K562 (cell line): ENCODE data around the gene MYO9A. TPM values are rescaled to one million over a fixed set of nuclear protein-coding genes. Genes with fewer than 3 reads are reported as not detected.

ENCODE experiments used
- ATAC-seq: fragments of 200-7000 bp; cut with Tn5 transposase; 3 replicates; pipeline ENCODE4 v1.9.1; 2020; ENCODE audit warnings: moderate library complexity
- BruUV-seq: library from RNA; stranded (reverse); fragments of 400-500 nt; replicated peaks from 2 replicates; lab custom pipeline; 2021; lab: Mats Ljungman, UMichigan
- CTCF ChIA-PET: fragments of 300-600 bp; formaldehyde crosslinking; extraction: SDS; loops from one replicate; lab custom pipeline; 2021; ENCODE audit warnings: low intra/inter-chr PET ratio; lab: Yijun Ruan, JAX
- POLR2A ChIA-PET: fragments of 300-600, 350-650 bp; sonication (Branson Sonifier 250); formaldehyde crosslinking; extraction: SDS; loops from one replicate; lab custom pipeline; 2021; ENCODE audit warnings: antibody characterized with exemption, inconsistent platforms; lab: Yijun Ruan, JAX
- DNase-seq, 4 experiments: peaks; one replicate each; pipeline versions ENCODE4 v3.0.0 to v3.0.0-alpha.2; 2011 to 2018; ENCODE audit warnings: low spot score in 3 of 4, mixed read lengths in 3 of 4; ENCODE audit errors: extremely low read depth in 1 of 4
- FAIRE-seq: peaks from 2 replicates; lab custom pipeline; 2011; peaks lifted over from hg19 to GRCh38; lab: Jason Lieb, UNC
- H2AFZ ChIP-seq: 2 replicates; pipeline ENCODE4 v1.6.0; 2011; ENCODE audit warnings: low read depth, low read length, control low read depth, inconsistent platforms
- H3K27ac ChIP-seq: fragments of 200-600 bp; 3 replicates; pipeline ENCODE4 v1.8.0; 2011; ENCODE audit warnings: low read depth, mild to moderate bottlenecking, control low read depth, inconsistent platforms, low read length, moderate library complexity, mixed read lengths; ENCODE audit errors: extremely low read depth
- H3K27me3 ChIP-seq, 2 experiments: fragments of 300-600 bp in 1 of 2; 2 replicates in 1 of 2; 3 replicates in 1 of 2; pipeline versions ENCODE4 v1.6.0 to v1.8.0; 2011; ENCODE audit warnings: inconsistent platforms in 2 of 2, low read length in 2 of 2, mild to moderate bottlenecking in 1 of 2, mixed read lengths in 1 of 2, moderate library complexity in 1 of 2; ENCODE audit not compliant: control insufficient read depth in 2 of 2, insufficient read depth in 2 of 2
- H3K36me3 ChIP-seq: fragments of 300-600 bp; 3 replicates; pipeline ENCODE4 v1.8.0; 2011; ENCODE audit warnings: mild to moderate bottlenecking, low read length, inconsistent platforms; ENCODE audit not compliant: control insufficient read depth, insufficient read depth
- H3K4me1 ChIP-seq, 2 experiments: fragments of 200-600 bp in 1 of 2; replicated peaks in 1 of 2; 2 replicates in 1 of 2; 3 replicates in 1 of 2; pipeline versions ENCODE4 v1.5.1 to v1.8.0; 2011; ENCODE audit warnings: inconsistent platforms in 2 of 2, low read length in 2 of 2, mild to moderate bottlenecking in 1 of 2, mixed read lengths in 1 of 2, moderate library complexity in 1 of 2; ENCODE audit not compliant: control insufficient read depth in 2 of 2, insufficient read depth in 2 of 2
- H3K4me2 ChIP-seq: 2 replicates; pipeline ENCODE4 v1.6.1; 2011; ENCODE audit warnings: low read length, control low read depth, inconsistent platforms, mixed read lengths; ENCODE audit not compliant: insufficient read depth
- H3K4me3 ChIP-seq: fragments of 200-600 bp; sonication (generic), shearing (Covaris generic); 2 replicates; pipeline ENCODE4 v1.5.1; 2016; ENCODE audit warnings: control low read depth, inconsistent platforms
- H3K79me2 ChIP-seq: fragments of 200-600 bp; 3 replicates; pipeline ENCODE4 v1.8.0; 2011; ENCODE audit warnings: low read length, inconsistent platforms; ENCODE audit not compliant: control insufficient read depth, insufficient read depth
- H3K9ac ChIP-seq, 2 experiments: 2 replicates each; pipeline versions ENCODE4 v1.6.0 to v1.6.1; 2011; ENCODE audit warnings: low read depth in 2 of 2, low read length in 2 of 2, control low read depth in 1 of 2, inconsistent platforms in 1 of 2, mild to moderate bottlenecking in 1 of 2, mixed read lengths in 1 of 2; ENCODE audit not compliant: insufficient read depth in 1 of 2
- H3K9me1 ChIP-seq: one replicate; pipeline ENCODE4 v1.6.0; 2011; ENCODE audit warnings: inconsistent platforms, mild to moderate bottlenecking, low read length, moderate library complexity; ENCODE audit not compliant: control insufficient read depth, insufficient read depth
- H3K9me3 ChIP-seq: replicated peaks from 2 replicates; pipeline ENCODE4 v1.5.1; 2011; ENCODE audit warnings: low read depth, low read length, inconsistent platforms; ENCODE audit not compliant: control insufficient read depth, insufficient read depth
- H4K20me1 ChIP-seq: replicated peaks from 2 replicates; pipeline ENCODE4 v1.6.1; 2011; ENCODE audit warnings: low read length, inconsistent platforms, mixed read lengths; ENCODE audit not compliant: control insufficient read depth, insufficient read depth
- FIP1L1 ChIP-seq: fragments of 200-400 bp; formaldehyde crosslinking; IDR thresholded peaks from 2 replicates; pipeline ENCODE4 v1.6.1; 2018; ENCODE audit warnings: mild to moderate bottlenecking, low read depth, low read length; ENCODE audit not compliant: poor library complexity, severe bottlenecking
- POLR2H ChIP-seq: IDR thresholded peaks from 2 replicates; pipeline ENCODE4 v1.6.1; 2016; ENCODE audit warnings: missing genetic modification characterization, low read depth, mild to moderate bottlenecking, control low read depth, missing compliant biosample characterization, moderate library complexity
- POLR3G ChIP-seq: IDR thresholded peaks from 2 replicates; pipeline ENCODE4 v1.6.1; 2011; ENCODE audit not compliant: insufficient read length, insufficient replicate concordance; ENCODE audit errors: extremely low read depth
- TEAD2 ChIP-seq: fragments of 450-650 bp; IDR thresholded peaks from 2 replicates; pipeline ENCODE4 v1.6.1; 2016; ENCODE audit warnings: missing genetic modification characterization, control low read depth, missing compliant biosample characterization
- TGIF2 ChIP-seq: sonication (generic); formaldehyde crosslinking; IDR thresholded peaks from 2 replicates; pipeline ENCODE4 v1.8.1; 2022; ENCODE audit warnings: mild to moderate bottlenecking, missing genetic modification reagents, moderate library complexity
- ZNF133 ChIP-seq: fragments of 250-450 bp; sonication (Bioruptor Pico); IDR thresholded peaks from 2 replicates; pipeline ENCODE4 v1.4.0; 2020; ENCODE audit warnings: mild to moderate bottlenecking
- ZNF778 ChIP-seq: fragments of 450-650 bp; formaldehyde crosslinking; IDR thresholded peaks from 2 replicates; pipeline ENCODE4 v1.4.0; 2020; ENCODE audit warnings: mild to moderate bottlenecking, moderate library complexity
- WGBS: fragments of 100-300 bp; shearing (Covaris generic); methylation state at CpG from one replicate; pipeline ENCODE4 v1.1.6; 2016; ENCODE audit warnings: low coverage, mixed read lengths; ENCODE audit not compliant: insufficient coverage; ENCODE audit errors: missing lambda C conversion rate; 5-methylcytosine and 5-hydroxymethylcytosine counted together
- in situ Hi-C: fragments of 300-500 bp; cut with MboI; formaldehyde crosslinking; loops from 4 replicates; pipeline ENCODE4 v1.15.0; 2018; ENCODE audit warnings: inconsistent platforms, mixed read lengths
- intact Hi-C: fragments of 100-400 bp; cut with micrococcal nuclease; formaldehyde crosslinking; loops from 2 replicates; pipeline ENCODE4 v1.14.2; 2022
- polyA plus RNA-seq, 8 experiments: library from polyadenylated mRNA; depleted of rRNA in 4 of 8; stranded (reverse) in 5 of 8; unstranded in 3 of 8; fragments of >200 nt; fragmentation: Nextera tagmentation in 2 of 8; fragmentation: Illumina TruSeq in 1 of 8; extraction: Ambion mirVana in 2 of 8; extraction: Trizol in 1 of 8; gene quantifications; 2 replicates each; pipeline versions ENCODE4 v1.2.1 to v1.2.3, GENCODE V29; 2011 to 2014; ENCODE audit warnings: inconsistent platforms in 1 of 8, missing spikeins in 1 of 8
- total RNA-seq, 7 experiments: library from RNA; depleted of rRNA in 6 of 7; stranded (reverse); fragments of >200 nt in 6 of 7; fragmentation: Illumina TruSeq in 2 of 7; extraction: Trizol in 2 of 7; gene quantifications; 2 replicates each; pipeline versions ENCODE4 v1.2.1 to v1.2.3, GENCODE V29; 2011 to 2021; ENCODE audit warnings: low replicate concordance in 1 of 7
- TF ChIP-seq, protein P1 (sequence below): fragments of 250-450 bp; sonication (Bioruptor Pico); IDR thresholded peaks from 2 replicates; pipeline ENCODE4 v1.8.0; 2021; ENCODE audit warnings: mild to moderate bottlenecking, moderate library complexity
- TF ChIP-seq, protein P2 (sequence below): sonication (generic); formaldehyde crosslinking; IDR thresholded peaks from 2 replicates; pipeline ENCODE4 v1.8.0; 2022; ENCODE audit warnings: mild to moderate bottlenecking, low read depth, missing genetic modification reagents
- TF ChIP-seq, protein P3 (sequence below): fragments of 250-450 bp; sonication (Bioruptor Pico); IDR thresholded peaks from 2 replicates; pipeline ENCODE4 v1.9.0; 2021; ENCODE audit warnings: mild to moderate bottlenecking
- TF ChIP-seq, protein P4 (sequence below): sonication (generic); formaldehyde crosslinking; IDR thresholded peaks from 2 replicates; pipeline ENCODE4 v1.8.0; 2023; ENCODE audit warnings: missing genetic modification reagents, mild to moderate bottlenecking, borderline replicate concordance

MYO9A gene
- total and polyA plus RNA-seq, 9 of the 15 experiments (the other 6 are each of a cell fraction or from before 2014, with no cell fraction given) = 1.9 to 15.4 (median 5.8) TPM

DNA sequence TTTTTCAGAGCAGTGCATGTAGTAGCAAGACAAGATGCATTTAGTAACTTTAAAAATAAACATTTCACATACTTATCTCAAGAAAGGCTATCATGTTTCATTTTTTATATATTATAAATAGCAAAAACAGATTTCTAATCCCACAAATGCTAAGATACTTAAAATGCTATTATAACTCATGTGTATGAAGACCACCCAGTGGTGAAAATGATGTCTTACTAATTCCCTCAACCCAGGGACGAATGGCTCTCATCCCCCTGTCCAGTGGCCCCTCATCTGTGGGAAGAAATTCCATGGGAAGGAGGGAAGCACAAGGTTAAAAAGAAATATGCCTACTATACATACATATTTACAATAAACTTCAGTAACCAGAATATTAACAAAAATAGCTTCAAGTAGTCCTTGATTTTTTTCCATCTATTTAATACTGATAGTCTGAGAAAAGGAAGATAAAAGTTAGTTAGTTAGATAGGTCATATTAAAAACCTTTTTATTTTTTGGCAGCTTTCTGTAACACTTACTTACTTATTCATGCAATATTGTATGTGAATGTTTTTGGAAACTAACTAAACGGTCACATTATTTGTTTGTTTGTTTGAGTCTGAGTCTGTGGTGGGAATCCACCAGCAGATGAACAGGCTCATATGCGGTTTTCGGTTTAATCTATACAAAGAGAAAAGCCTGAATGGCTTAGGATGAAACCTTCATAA, 292.8 kb downstream of the MYO9A start (continued):
- TF ChIP-seq, protein P1, sequence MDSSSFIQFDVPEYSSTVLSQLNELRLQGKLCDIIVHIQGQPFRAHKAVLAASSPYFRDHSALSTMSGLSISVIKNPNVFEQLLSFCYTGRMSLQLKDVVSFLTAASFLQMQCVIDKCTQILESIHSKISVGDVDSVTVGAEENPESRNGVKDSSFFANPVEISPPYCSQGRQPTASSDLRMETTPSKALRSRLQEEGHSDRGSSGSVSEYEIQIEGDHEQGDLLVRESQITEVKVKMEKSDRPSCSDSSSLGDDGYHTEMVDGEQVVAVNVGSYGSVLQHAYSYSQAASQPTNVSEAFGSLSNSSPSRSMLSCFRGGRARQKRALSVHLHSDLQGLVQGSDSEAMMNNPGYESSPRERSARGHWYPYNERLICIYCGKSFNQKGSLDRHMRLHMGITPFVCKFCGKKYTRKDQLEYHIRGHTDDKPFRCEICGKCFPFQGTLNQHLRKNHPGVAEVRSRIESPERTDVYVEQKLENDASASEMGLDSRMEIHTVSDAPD (CRISPR knock-in tag) = no peak
- TF ChIP-seq TGIF2 = no peak

DNA sequence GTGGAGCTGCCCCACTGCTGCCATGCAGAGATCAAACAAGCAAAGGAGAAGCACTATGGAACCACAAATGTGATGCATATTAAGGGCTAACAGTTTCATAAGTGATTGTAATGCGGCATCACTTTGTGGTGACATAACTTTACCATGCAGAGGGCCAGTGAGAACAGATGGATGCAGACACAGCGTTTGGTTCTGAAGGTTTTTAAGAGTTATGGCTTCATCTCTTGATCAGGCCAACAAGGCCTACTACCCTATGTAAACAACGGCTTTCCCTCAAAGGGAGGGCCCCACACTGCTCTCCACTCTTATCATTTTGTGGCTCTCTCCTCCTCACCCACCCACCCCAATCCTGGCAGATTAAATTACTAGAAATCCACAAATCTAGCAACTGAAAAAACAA, 294.1 kb downstream of the MYO9A start:
- no peaks in the 10 kb centered on the region for H3K9me1 ChIP-seq
- intact Hi-C loops (no loop called here), in situ Hi-C loops (no loop called here)
- H3K27ac ChIP-seq = no peak overlapping the region
- ChIA-PET CTCF (no interaction called here), POLR2A (no interaction called here)
- ATAC-seq (no peak), FAIRE-seq (no peak), DNase-seq (no peak)
- no peak overlapping the region for H3K4me2 ChIP-seq
- H3K27me3 ChIP-seq = no peaks in the 10 kb centered on the region
- H3K9ac ChIP-seq = no peak overlapping the region
- 0% methylated on average over 2 of the region's 3 CpGs for WGBS
- 0 out of 2 replicates have a peak, but pooled peaks cover 3% of the 10 kb centered on the region for H3K9me3 ChIP-seq
- no peaks in the 10 kb centered on the region for H4K20me1 ChIP-seq
- no peaks in the 10 kb centered on the region for H3K79me2 ChIP-seq
- H3K36me3 ChIP-seq = no peaks in the 10 kb centered on the region
- H3K4me1 ChIP-seq = no peaks in the 10 kb centered on the region
- no peak overlapping the region for H3K4me3 ChIP-seq
- no peak overlapping the region for H2AFZ ChIP-seq
- BruUV-seq = no TSS peak
- TF ChIP-seq POLR2H (no peak), TEAD2 (no peak), POLR3G (no peak), ZNF778 (CRISPR knock-in tag) (no peak), ZNF133 (CRISPR knock-in tag) (no peak), FIP1L1 (no peak)
- TF ChIP-seq, protein P2, sequence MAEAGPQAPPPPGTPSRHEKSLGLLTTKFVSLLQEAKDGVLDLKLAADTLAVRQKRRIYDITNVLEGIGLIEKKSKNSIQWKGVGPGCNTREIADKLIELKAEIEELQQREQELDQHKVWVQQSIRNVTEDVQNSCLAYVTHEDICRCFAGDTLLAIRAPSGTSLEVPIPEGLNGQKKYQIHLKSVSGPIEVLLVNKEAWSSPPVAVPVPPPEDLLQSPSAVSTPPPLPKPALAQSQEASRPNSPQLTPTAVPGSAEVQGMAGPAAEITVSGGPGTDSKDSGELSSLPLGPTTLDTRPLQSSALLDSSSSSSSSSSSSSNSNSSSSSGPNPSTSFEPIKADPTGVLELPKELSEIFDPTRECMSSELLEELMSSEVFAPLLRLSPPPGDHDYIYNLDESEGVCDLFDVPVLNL (CRISPR knock-in tag) = no peak
- TF ChIP-seq, protein P3, sequence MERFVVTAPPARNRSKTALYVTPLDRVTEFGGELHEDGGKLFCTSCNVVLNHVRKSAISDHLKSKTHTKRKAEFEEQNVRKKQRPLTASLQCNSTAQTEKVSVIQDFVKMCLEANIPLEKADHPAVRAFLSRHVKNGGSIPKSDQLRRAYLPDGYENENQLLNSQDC (CRISPR knock-in tag) = no peak
- TF ChIP-seq, protein P4, sequence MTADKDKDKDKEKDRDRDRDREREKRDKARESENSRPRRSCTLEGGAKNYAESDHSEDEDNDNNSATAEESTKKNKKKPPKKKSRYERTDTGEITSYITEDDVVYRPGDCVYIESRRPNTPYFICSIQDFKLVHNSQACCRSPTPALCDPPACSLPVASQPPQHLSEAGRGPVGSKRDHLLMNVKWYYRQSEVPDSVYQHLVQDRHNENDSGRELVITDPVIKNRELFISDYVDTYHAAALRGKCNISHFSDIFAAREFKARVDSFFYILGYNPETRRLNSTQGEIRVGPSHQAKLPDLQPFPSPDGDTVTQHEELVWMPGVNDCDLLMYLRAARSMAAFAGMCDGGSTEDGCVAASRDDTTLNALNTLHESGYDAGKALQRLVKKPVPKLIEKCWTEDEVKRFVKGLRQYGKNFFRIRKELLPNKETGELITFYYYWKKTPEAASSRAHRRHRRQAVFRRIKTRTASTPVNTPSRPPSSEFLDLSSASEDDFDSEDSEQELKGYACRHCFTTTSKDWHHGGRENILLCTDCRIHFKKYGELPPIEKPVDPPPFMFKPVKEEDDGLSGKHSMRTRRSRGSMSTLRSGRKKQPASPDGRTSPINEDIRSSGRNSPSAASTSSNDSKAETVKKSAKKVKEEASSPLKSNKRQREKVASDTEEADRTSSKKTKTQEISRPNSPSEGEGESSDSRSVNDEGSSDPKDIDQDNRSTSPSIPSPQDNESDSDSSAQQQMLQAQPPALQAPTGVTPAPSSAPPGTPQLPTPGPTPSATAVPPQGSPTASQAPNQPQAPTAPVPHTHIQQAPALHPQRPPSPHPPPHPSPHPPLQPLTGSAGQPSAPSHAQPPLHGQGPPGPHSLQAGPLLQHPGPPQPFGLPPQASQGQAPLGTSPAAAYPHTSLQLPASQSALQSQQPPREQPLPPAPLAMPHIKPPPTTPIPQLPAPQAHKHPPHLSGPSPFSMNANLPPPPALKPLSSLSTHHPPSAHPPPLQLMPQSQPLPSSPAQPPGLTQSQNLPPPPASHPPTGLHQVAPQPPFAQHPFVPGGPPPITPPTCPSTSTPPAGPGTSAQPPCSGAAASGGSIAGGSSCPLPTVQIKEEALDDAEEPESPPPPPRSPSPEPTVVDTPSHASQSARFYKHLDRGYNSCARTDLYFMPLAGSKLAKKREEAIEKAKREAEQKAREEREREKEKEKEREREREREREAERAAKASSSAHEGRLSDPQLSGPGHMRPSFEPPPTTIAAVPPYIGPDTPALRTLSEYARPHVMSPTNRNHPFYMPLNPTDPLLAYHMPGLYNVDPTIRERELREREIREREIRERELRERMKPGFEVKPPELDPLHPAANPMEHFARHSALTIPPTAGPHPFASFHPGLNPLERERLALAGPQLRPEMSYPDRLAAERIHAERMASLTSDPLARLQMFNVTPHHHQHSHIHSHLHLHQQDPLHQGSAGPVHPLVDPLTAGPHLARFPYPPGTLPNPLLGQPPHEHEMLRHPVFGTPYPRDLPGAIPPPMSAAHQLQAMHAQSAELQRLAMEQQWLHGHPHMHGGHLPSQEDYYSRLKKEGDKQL (CRISPR knock-in tag) = no peak
